NB4 (cell line): ENCODE data around the gene ACE.

Experiments used
- TF ChIP-seq, protein P1 (sequence below): IDR thresholded peaks from one replicate; pipeline ENCODE4 v1.5.1; 2012; ENCODE audit warnings: low read depth, low read length
- TF ChIP-seq, protein P2 (sequence below): IDR thresholded peaks from 2 replicates; pipeline ENCODE4 v1.6.1; 2011; ENCODE audit warnings: low read depth, low read length

DNA sequence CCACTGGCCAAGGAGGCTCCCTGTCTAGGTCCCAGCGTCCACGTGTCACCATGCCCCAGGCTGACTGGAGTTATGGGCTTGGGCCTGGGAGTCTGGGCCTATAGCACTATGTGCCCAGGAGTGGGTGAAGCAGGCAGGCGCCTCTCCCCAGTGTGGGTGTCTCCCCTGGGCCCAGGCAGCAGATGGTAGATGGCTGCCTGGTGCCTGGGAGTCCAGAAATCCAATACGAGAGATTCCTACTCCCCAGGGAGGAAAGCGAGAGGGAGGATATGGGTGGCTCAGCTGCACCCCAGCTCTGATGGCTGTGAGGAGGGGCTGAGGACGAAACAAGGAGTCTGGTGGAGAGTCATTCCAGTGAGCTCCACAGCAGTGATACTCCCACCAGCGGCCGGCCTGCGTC lies 51.3 kb downstream of the ACE start:
- TF ChIP-seq, protein P1, sequence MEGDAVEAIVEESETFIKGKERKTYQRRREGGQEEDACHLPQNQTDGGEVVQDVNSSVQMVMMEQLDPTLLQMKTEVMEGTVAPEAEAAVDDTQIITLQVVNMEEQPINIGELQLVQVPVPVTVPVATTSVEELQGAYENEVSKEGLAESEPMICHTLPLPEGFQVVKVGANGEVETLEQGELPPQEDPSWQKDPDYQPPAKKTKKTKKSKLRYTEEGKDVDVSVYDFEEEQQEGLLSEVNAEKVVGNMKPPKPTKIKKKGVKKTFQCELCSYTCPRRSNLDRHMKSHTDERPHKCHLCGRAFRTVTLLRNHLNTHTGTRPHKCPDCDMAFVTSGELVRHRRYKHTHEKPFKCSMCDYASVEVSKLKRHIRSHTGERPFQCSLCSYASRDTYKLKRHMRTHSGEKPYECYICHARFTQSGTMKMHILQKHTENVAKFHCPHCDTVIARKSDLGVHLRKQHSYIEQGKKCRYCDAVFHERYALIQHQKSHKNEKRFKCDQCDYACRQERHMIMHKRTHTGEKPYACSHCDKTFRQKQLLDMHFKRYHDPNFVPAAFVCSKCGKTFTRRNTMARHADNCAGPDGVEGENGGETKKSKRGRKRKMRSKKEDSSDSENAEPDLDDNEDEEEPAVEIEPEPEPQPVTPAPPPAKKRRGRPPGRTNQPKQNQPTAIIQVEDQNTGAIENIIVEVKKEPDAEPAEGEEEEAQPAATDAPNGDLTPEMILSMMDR = no peak
- TF ChIP-seq, protein P2, sequence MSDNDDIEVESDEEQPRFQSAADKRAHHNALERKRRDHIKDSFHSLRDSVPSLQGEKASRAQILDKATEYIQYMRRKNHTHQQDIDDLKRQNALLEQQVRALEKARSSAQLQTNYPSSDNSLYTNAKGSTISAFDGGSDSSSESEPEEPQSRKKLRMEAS = no peak
